ENCODE results near the gene TMEM54. TPM values are rescaled to one million over a fixed set of nuclear protein-coding genes. Genes with fewer than 3 reads are reported as not detected.

Gene TMEM54
- total and polyA plus RNA-seq, 2 experiments from 2014 or later: 33.7 to 60.4 TPM

DNA sequence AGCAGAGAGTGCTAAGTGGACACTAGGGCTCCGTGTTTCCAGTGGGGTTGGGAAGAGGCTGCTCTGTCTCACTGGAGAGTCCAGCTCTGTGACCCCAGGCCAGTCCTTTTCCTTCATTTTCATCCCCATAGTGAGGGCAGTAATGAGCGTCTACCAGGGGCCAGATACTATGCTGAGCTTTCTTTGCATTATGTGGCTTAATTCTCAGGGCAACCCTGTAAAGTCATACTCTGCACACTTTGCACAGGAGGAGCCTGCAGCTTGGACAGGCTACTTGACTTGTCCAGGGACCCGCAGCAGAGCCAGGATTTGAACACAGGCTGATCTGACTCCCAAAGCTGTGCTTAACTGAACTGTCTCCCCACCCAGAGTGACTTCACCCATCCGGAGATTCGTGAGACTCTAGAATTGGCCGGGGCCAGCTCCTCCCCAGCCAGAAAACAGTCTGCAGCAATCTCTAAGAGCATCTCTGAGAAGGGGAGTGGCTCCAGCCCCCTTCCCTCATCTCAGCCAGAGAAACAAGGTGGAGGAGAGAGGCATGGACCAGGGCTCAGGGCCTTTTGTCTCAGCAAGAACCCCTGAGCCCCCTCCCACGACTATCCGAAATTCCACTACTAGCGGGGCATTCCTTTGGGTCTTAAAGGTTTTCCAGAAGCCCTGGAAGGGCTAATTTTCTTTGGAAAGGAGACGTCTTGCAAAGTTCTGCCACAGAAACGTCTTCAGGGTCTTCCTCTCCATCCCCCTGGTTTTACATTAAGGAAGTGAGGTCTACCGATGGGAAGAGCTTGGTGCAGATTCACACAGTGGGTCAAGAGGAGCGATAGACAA, 29.6 kb downstream of the TMEM54 start:
- peak overlapping the region; percentile 81 for H3K4me2 ChIP-seq (ENCODE audit: unreplicated experiment)
- no peaks in the 10 kb centered on the region for H3K9me3 ChIP-seq (ENCODE audit: low read depth)
- H3K36me3 ChIP-seq (ENCODE audit: low read depth): no peaks in the 10 kb centered on the region
- H3K27ac ChIP-seq: no peak overlapping the region
- 29 to 38% methylated on average over 13 of the region's 13 CpGs for WGBS, 2 experiments (ENCODE audit: low coverage in 1 of 2, low lambda C conversion rate in 2 of 2, missing lambda C conversion rate in 2 of 2)
- no peaks in the 10 kb centered on the region for H3K27me3 ChIP-seq (replicated peaks; ENCODE audit: insufficient read depth)
- no peaks in the 10 kb centered on the region for H4K20me1 ChIP-seq (ENCODE audit: insufficient read depth)
- in situ Hi-C loops (cut with MboI): no loop called here
- H2AFZ ChIP-seq: peak overlapping the region; percentile 41; the same call in 1 of the 2 replicates
- no peaks in the 10 kb centered on the region for H3K9me2 ChIP-seq (ENCODE audit: insufficient read depth)
- DNase-seq: peak; percentile 61
- no peak overlapping the region for H3K9ac ChIP-seq
- H3K79me2 ChIP-seq (ENCODE audit: insufficient read depth): no peaks in the 10 kb centered on the region
- H3K4me3 ChIP-seq: peak overlapping the region; percentile 66; the same call in 1 of the 2 replicates
- TF ChIP-seq EZH2 (IDR thresholded peaks at IDR 0.05; ENCODE audit: insufficient read depth, poor library complexity, severe bottlenecking): peak; percentile 28
- TF ChIP-seq EZH2phosphoT487 (IDR thresholded peaks at IDR 0.05; ENCODE audit: insufficient read depth, low read depth): no peak
- H3F3A ChIP-seq (ENCODE audit: insufficient read depth): no peaks in the 10 kb centered on the region; the same call in 1 of the 2 replicates
- no peaks in the 10 kb centered on the region; the same call in 1 of the 2 replicates for H3K4me1 ChIP-seq (ENCODE audit: insufficient read depth)

DNA sequence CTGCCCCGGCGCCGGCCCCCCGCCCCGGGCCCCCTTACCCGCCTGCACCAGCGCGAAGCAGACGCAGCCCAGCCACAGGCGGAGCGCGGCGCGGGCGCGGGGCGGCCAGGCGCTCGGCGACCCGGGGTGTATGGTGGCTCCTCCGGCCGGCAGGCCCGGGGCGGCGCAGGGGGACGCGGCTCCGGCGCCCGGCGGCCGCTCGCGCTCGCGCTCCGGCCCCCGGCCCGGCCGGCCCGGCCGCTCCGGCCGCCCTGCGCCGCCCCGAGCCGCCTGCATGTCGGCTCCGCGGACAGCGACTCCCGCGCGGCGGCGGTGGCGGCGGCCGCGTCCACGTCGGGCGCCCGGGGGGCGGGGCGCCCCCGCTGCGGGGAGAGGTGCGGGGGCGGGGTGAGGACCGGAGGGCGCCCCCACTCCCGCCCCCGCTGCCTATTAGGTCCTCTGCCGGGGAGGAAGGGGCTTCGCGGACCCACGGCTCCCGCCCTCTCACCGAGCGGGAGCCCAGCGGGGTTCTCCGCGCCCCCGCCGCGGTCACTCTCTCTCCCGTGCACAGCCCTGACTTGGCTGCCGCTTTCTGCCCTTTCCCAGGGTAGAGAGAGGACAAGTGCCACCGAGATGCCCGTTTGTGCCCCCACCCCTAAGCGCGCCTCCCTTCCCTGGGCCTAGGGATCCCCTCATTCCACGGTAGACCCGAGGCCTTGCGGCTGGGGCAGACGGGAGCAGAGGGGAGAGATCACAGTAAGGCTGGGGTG, 30.4 kb downstream of the TMEM54 start, which contains the start of gene FNDC5:
TSS of gene FNDC5 (minus strand) at position 298 of the 749 bp plus-strand sequence.
- peak within 1 kb of the TSS; percentile 81 for H3K4me2 ChIP-seq (ENCODE audit: unreplicated experiment)
- no peaks in the 10 kb centered on the region for H3K79me2 ChIP-seq (ENCODE audit: insufficient read depth)
- no peaks in the 10 kb centered on the region; the same call in 1 of the 2 replicates for H3F3A ChIP-seq (ENCODE audit: insufficient read depth)
- H3K9me2 ChIP-seq (ENCODE audit: insufficient read depth): no peaks in the 10 kb centered on the region
- no peaks in the 10 kb centered on the region for H3K9me3 ChIP-seq (ENCODE audit: low read depth)
- no peaks in the 10 kb centered on the region for H3K36me3 ChIP-seq (ENCODE audit: low read depth)
- TF ChIP-seq EZH2phosphoT487 (IDR thresholded peaks at IDR 0.05; ENCODE audit: insufficient read depth, low read depth) (no peak), EZH2 (IDR thresholded peaks at IDR 0.05; ENCODE audit: insufficient read depth, poor library complexity, severe bottlenecking) (no peak)
- no peak within 1 kb of the TSS for H3K27ac ChIP-seq
- 6 to 8% methylated on average over 32 to 44 of the region's 99 CpGs for WGBS, 2 experiments (ENCODE audit: low coverage in 1 of 2, low lambda C conversion rate in 2 of 2, missing lambda C conversion rate in 2 of 2)
- peak within 1 kb of the TSS; percentile 41; the same call in 1 of the 2 replicates for H2AFZ ChIP-seq
- no peaks in the 10 kb centered on the region for H4K20me1 ChIP-seq (ENCODE audit: insufficient read depth)
- peak within 1 kb of the TSS; percentile 52; the same call in 1 of the 2 replicates for H3K9ac ChIP-seq
- no peaks in the 10 kb centered on the region; the same call in 1 of the 2 replicates for H3K4me1 ChIP-seq (ENCODE audit: insufficient read depth)
- DNase-seq: peak; percentile 60
- no peaks in the 10 kb centered on the region for H3K27me3 ChIP-seq (replicated peaks; ENCODE audit: insufficient read depth)
- in situ Hi-C loops (cut with MboI): no loop called here
- peak within 1 kb of the TSS; percentile 66 for H3K4me3 ChIP-seq

DNA sequence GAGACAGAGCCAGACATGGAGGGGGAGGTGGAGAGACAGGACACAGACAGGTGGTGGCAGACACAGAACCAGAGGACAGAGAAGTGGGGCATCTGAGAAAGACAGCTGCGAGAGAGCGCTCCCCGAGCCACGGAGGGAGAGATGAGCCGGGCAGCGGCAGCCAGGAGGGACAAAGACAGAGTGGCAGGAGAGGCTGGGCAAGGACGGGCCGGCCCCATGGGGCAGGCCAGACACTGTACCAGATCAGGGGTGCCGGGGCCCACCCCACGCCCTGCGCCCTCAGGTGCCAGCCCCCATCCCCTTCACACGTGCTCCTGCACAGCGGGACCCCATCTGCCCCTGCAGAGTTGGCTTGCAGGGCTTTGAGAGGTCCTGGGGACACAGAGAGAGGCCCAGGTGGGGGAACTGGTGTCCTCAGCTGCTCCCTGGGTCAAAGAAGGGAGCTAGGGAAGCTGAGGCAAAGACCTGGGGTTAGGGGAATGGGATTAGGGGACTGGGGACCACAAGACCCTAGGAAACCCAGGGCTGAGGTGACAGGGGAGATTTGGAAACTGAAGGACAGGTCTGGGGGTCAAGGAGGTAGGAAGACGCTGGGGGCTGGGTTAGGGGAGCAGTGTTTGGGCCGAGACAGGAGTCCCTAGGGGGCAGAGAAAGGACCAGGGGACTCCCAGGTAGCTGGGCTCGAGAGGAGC, 31.1 kb downstream of the TMEM54 start:
- in situ Hi-C loops (cut with MboI): no loop called here
- Histone ChIP-seq H3K4me1 (ENCODE audit: insufficient read depth) (no peaks in the 10 kb centered on the region; the same call in 1 of the 2 replicates), H3K36me3 (ENCODE audit: low read depth) (no peaks in the 10 kb centered on the region), H3K9me3 (ENCODE audit: low read depth) (no peaks in the 10 kb centered on the region), H3K27ac (no peak overlapping the region), H3K27me3 (replicated peaks; ENCODE audit: insufficient read depth) (no peaks in the 10 kb centered on the region), H3K4me3 (peak overlapping the region; percentile 51), H4K20me1 (ENCODE audit: insufficient read depth) (no peaks in the 10 kb centered on the region), H3K79me2 (ENCODE audit: insufficient read depth) (no peaks in the 10 kb centered on the region), H3K9ac (no peak overlapping the region), H3K9me2 (ENCODE audit: insufficient read depth) (no peaks in the 10 kb centered on the region), H3K4me2 (ENCODE audit: unreplicated experiment) (no peak overlapping the region), H3F3A (ENCODE audit: insufficient read depth) (no peaks in the 10 kb centered on the region; the same call in 1 of the 2 replicates), H2AFZ (no peak overlapping the region)
- WGBS, 2 experiments (ENCODE audit: low coverage in 1 of 2, low lambda C conversion rate in 2 of 2, missing lambda C conversion rate in 2 of 2): 22 to 59% methylated on average over 2 to 14 of the region's 16 CpGs
- no peak for TF ChIP-seq EZH2phosphoT487 (IDR thresholded peaks at IDR 0.05; ENCODE audit: insufficient read depth, low read depth)
- no peak for TF ChIP-seq EZH2 (IDR thresholded peaks at IDR 0.05; ENCODE audit: insufficient read depth, poor library complexity, severe bottlenecking)
- DNase-seq: no peak
